ENCODE data around the gene CNTF. TPM values are rescaled to one million over a fixed set of nuclear protein-coding genes. Genes with fewer than 3 reads are reported as not detected.

The CNTF gene
- total and polyA plus RNA-seq, 5 experiments from 2014 or later: 0.15 to 3.0 (median 1.6) TPM; not detected in 1

- H3K27ac Mint-ChIP-seq: no peak overlapping the region
- ATAC-seq (no peak), DNase-seq (no peak)
- H3K9me3 Mint-ChIP-seq: peaks cover 0 to 28% (median 5%) of the 10 kb centered on the region in 9 donors
- peaks cover 0 to 13% (median 8%) of the 10 kb centered on the region in 3 donors for H3K36me3 Mint-ChIP-seq
- H3K4me3 Mint-ChIP-seq: no peak overlapping the region
- H3K27me3 Mint-ChIP-seq: peaks cover 0 to 4% (median 0%) of the 10 kb centered on the region in 5 donors
- peaks cover 3 to 16% (median 8%) of the 10 kb centered on the region in 4 donors for H3K4me1 Mint-ChIP-seq
- POLR2A ChIA-PET: no interaction called here
These were observed 27.2 kb downstream of the CNTF start for GRCh38 chr11:58649623-58650022.

GRCh38 chr11:58650496-58650895, 28.0 kb downstream of the CNTF start:
- ATAC-seq (no peak), DNase-seq (no peak)
- Mint-ChIP-seq H3K36me3 (peaks cover 0 to 13% (median 8%) of the 10 kb centered on the region in 3 donors), H3K27me3 (peaks cover 0 to 4% (median 0%) of the 10 kb centered on the region in 5 donors), H3K27ac (no peak overlapping the region), H3K4me3 (no peak overlapping the region), H3K9me3 (peaks cover 0 to 22% (median 5%) of the 10 kb centered on the region in 9 donors), H3K4me1 (peaks cover 3 to 16% (median 8%) of the 10 kb centered on the region in 4 donors)
- POLR2A ChIA-PET: interaction anchor here (0.6 kb wide), 1 partner anchor 12 kb away, joined by 3 read pairs; no protein-coding TSS in a partner anchor

- H3K27me3 Mint-ChIP-seq: peaks cover 0 to 4% (median 0%) of the 10 kb centered on the region in 5 donors
- peak overlapping the region in 1 of 10 donors; percentile 31 for H3K27ac Mint-ChIP-seq
- no peak overlapping the region for H3K4me3 Mint-ChIP-seq
- peaks cover 3 to 11% (median 6%) of the 10 kb centered on the region in 4 donors for H3K4me1 Mint-ChIP-seq
- POLR2A ChIA-PET: interaction anchor here (0.6 to 1.3 kb wide), 3 partner anchors 13 to 135 kb away, joined by 3 to 5 read pairs (median 3); no protein-coding TSS in a partner anchor
- ATAC-seq (no peak), DNase-seq (no peak)
- peaks cover 0 to 5% (median 0%) of the 10 kb centered on the region in 9 donors for H3K9me3 Mint-ChIP-seq
- peaks cover 0 to 6% (median 0%) of the 10 kb centered on the region in 3 donors for H3K36me3 Mint-ChIP-seq
These were observed 30.3 kb downstream of the CNTF start for GRCh38 chr11:58652726-58653280.

GRCh38 chr11:58654079-58654907, 31.8 kb downstream of the CNTF start:
- POLR2A ChIA-PET: no interaction called here
- no peak overlapping the region for H3K4me3 Mint-ChIP-seq
- peak overlapping the region in 1 of 10 donors; percentile 12 for H3K27ac Mint-ChIP-seq
- H3K9me3 Mint-ChIP-seq: peaks cover 0 to 3% (median 0%) of the 10 kb centered on the region in 9 donors
- H3K36me3 Mint-ChIP-seq: peaks cover 0 to 6% (median 0%) of the 10 kb centered on the region in 3 donors
- peak; percentile 63 to 89 (median 72) for DNase-seq
- peak; percentile 100 for ATAC-seq
- H3K4me1 Mint-ChIP-seq: peaks cover 3 to 11% (median 6%) of the 10 kb centered on the region in 4 donors
- H3K27me3 Mint-ChIP-seq: peaks cover 0 to 4% (median 0%) of the 10 kb centered on the region in 5 donors

GRCh38 chr11:58654908-58655296, 32.4 kb downstream of the CNTF start:
- ATAC-seq: no peak
- Mint-ChIP-seq H3K4me3 (no peak overlapping the region), H3K9me3 (peaks cover 0 to 3% (median 0%) of the 10 kb centered on the region in 9 donors), H3K27ac (peak overlapping the region in 1 of 10 donors; percentile 12), H3K4me1 (peaks cover 3 to 11% (median 6%) of the 10 kb centered on the region in 4 donors), H3K36me3 (peaks cover 0 to 6% (median 0%) of the 10 kb centered on the region in 3 donors), H3K27me3 (peaks cover 0 to 4% (median 0%) of the 10 kb centered on the region in 5 donors)
- POLR2A ChIA-PET: no interaction called here
- DNase-seq: no peak

- H3K27ac Mint-ChIP-seq: no peak overlapping the region
These were observed 33.9 kb downstream of the CNTF start for GRCh38 chr11:58656348-58656747.

GRCh38 chr11:58658623-58659022, 36.2 kb downstream of the CNTF start:
- H3K27me3 Mint-ChIP-seq: peaks cover 0 to 18% (median 6%) of the 10 kb centered on the region in 5 donors
- no peak overlapping the region for H3K27ac Mint-ChIP-seq
- peaks cover 3 to 11% (median 6%) of the 10 kb centered on the region in 4 donors for H3K4me1 Mint-ChIP-seq
- H3K9me3 Mint-ChIP-seq: no peaks in the 10 kb centered on the region
- H3K36me3 Mint-ChIP-seq: no peaks in the 10 kb centered on the region
- POLR2A ChIA-PET: no interaction called here
- no peak for ATAC-seq
- no peak for DNase-seq
- no peak overlapping the region for H3K4me3 Mint-ChIP-seq

More at GRCh38 chr11:58656348-58656747, 33.9 kb downstream of the CNTF start:
- H3K27me3 Mint-ChIP-seq: peaks cover 0 to 4% (median 1%) of the 10 kb centered on the region in 5 donors
- no peaks in the 10 kb centered on the region for H3K9me3 Mint-ChIP-seq
- ATAC-seq: no peak
- H3K4me3 Mint-ChIP-seq: no peak overlapping the region
- no peaks in the 10 kb centered on the region for H3K36me3 Mint-ChIP-seq
- POLR2A ChIA-PET: no interaction called here
- H3K4me1 Mint-ChIP-seq: peaks cover 3 to 11% (median 6%) of the 10 kb centered on the region in 4 donors
- no peak for DNase-seq

GRCh38 chr11:58659404-58659803, 36.9 kb downstream of the CNTF start:
- POLR2A ChIA-PET: no interaction called here
- Mint-ChIP-seq H3K4me3 (no peak overlapping the region), H3K36me3 (no peaks in the 10 kb centered on the region), H3K27ac (no peak overlapping the region), H3K27me3 (peaks cover 0 to 26% (median 11%) of the 10 kb centered on the region in 5 donors), H3K9me3 (no peaks in the 10 kb centered on the region), H3K4me1 (peaks cover 0 to 3% (median 2%) of the 10 kb centered on the region in 4 donors)
- DNase-seq: no peak
- no peak for ATAC-seq

- Mint-ChIP-seq H3K27me3 (peaks cover 0 to 27% (median 11%) of the 10 kb centered on the region in 5 donors), H3K4me1 (peaks cover 0 to 3% (median 0%) of the 10 kb centered on the region in 4 donors), H3K27ac (no peak overlapping the region), H3K9me3 (no peaks in the 10 kb centered on the region), H3K4me3 (no peak overlapping the region), H3K36me3 (no peaks in the 10 kb centered on the region)
- no peak for DNase-seq
- POLR2A ChIA-PET: no interaction called here
- no peak for ATAC-seq
These were observed 37.6 kb downstream of the CNTF start for GRCh38 chr11:58659910-58660570.

GRCh38 chr11:58671983-58672633, 49.6 kb downstream of the CNTF start:
- DNase-seq (no peak), ATAC-seq (no peak)
- no peaks in the 10 kb centered on the region for H3K36me3 Mint-ChIP-seq
- no peaks in the 10 kb centered on the region for H3K4me1 Mint-ChIP-seq
- H3K4me3 Mint-ChIP-seq: no peak overlapping the region
- H3K9me3 Mint-ChIP-seq: no peaks in the 10 kb centered on the region
- POLR2A ChIA-PET: no interaction called here
- H3K27me3 Mint-ChIP-seq: no peaks in the 10 kb centered on the region
- no peak overlapping the region for H3K27ac Mint-ChIP-seq

GRCh38 chr11:58674609-58675008, 52.1 kb downstream of the CNTF start:
- Mint-ChIP-seq H3K9me3 (no peaks in the 10 kb centered on the region), H3K27me3 (peaks cover 0 to 5% (median 0%) of the 10 kb centered on the region in 5 donors), H3K36me3 (no peaks in the 10 kb centered on the region), H3K27ac (no peak overlapping the region), H3K4me1 (no peaks in the 10 kb centered on the region), H3K4me3 (no peak overlapping the region)
- no peak for ATAC-seq
- DNase-seq: no peak
- POLR2A ChIA-PET: no interaction called here
